NOMO-1 (cell line): Measurements from ENCODE around the gene POC1B.
A peak's percentile ranks its signal among the peaks of the same experiment; 100 is the strongest.

Experiments used
- DNase-seq, 2 experiments: peaks; one replicate each; lab custom pipeline; 2025; ENCODE audit not compliant: unreplicated experiment in 2 of 2; lab: John Stamatoyannopoulos, UW

POC1B gene

DNA sequence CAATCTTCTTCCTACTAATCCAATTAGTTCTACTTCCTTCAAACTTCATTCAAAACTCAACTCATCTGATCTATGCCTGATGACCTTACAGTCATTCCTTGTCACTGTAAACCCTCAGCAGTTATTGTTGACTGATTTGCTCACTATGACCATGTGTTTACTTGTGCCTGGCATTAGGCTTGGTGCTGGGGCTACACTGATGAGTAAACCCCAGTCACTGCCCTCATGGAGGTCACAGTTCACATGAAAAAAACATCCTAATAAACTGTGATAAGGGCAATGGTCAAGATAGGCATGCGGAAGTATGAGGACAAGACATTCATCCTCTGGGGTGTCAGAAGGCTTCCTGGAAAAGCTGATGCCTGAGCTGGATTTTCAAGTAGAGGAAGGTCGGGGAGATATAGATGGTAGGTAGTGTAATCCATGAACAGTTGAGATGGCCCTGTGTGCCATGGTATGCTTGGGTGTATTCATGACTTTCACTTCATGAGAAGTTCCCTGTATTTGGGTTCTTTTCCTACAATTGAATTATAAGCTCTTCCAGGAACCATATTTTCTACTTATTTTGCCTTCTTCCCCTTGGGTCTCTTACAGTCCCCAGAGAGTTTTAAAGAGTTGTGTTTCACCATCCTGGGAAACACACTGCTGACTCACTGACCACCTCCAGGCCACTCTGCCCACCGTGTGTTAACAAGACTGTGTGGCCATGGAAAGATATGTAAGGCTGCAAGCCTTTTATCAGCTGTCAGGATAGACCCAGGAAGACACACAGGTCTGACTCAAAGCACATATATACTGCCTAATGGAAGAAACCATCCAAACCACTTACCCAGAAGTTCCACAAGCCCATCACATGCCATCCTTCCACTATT, 134.8 kb downstream of the POC1B start:
- peak in 1 of 2 experiments; percentile 12 for DNase-seq

DNA sequence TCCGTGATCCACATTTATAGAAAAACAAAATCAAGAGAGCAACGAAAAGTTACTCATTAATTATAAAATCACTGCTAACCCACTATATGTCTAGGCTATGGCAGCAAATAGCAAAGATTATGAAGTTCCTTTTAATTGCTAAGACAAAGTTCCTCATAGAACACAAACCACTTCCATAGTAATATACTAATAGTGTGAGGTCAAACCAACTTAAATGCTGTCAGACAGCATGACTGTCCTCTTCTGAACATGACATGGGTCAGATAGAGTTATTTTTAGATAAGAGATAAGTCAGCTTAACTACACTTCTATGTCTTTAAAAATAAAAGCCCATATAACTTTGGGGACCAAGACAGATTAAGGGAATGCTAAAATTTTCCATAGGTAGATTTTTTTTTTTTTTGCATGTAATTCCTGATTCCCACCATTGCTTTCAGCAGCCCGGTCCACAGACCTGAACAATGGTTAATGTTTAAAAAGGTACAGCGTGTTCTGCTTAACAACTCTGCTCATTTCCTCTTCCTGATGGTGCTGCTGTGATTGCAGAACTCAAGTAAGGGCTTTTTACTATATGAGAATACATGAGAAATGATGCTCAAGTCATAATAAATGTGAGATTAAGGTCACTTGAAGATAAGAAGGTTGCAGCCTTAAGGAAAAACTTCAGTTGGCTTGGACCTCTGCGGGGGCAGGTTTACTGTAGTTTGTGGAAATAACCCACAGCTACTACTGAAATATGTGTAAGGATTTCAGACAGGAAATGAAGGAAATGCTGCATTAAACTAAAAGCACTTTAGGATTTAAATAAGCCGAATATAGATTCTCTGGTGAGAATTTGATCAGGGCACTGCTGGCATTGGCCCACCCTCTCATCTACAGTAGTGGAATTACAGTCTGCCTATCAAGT, 135.8 kb downstream of the POC1B start:
- DNase-seq = peak in 1 of 2 experiments; percentile 48

DNA sequence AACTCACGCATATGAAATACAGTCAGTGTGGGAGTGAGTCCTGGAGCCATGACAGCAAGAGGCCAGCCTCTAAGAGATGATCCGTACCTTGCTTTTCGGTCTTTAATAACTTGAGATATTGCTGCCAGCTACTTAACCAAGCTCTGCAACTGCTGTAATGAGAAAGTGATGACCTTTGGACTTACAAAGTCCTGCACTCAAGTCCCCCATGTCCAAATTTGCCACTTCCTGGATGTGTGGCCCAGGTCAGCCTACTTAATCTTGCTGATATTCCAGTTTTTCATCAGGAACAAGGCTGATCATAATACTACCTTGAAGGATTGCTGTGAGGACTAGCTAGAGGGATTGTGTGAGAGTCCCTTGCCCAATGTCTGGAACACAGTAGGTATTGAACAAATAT, 139.7 kb downstream of the POC1B start:
- no peak for DNase-seq

DNA sequence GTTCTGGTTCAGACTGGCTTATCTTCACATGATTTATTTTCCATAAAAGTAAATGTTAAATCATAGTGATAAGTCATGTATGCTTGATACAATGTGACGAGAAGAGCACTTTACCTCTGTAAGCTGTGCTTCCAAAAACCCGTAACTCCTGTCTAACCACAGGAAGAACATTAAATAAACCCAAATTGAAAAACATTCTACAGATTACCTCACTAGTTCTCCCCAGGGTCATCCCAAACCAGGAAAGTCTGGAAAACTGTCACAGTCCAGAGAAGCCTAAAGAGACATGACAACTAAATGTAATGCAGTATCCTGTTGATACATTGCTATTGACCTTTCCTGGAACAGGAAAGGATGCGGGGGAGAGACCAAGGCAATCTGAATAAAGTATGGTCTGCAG, 141.0 kb downstream of the POC1B start:
- no peak for DNase-seq

DNA sequence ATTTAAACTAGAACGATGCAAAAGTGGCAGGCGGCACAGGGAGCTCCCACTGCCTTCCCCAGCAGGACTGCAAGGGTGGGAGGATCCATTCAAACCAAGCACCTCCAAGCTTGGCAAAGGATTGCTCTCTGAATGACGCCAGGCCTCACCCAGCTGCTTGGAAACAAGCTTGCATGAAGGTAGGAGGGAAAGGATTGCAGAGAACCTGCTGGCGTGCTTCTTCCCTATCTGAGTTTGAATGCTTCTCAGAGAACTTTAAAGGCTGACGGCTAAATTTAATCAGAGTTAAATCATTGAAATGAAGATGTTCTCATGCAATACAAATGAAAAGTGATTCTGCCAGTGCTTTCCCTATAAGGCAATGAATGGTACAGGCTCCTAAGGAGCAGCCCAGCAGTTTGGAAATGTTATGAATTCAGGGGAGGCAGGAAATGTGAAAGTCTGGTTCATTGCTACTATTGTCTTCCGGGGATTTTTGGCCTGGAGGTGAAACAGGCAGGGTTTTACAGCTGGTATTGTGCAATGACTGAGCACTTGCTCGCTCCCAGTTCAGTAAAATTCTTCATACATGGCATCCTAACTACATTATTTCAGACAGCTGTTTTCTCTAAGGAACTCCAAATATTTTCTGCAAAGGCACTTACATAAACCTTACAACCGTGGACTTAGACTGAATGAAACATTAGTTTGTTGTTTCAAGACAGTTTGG, 141.6 kb downstream of the POC1B start:
- DNase-seq = peak; percentile 27 to 55

DNA sequence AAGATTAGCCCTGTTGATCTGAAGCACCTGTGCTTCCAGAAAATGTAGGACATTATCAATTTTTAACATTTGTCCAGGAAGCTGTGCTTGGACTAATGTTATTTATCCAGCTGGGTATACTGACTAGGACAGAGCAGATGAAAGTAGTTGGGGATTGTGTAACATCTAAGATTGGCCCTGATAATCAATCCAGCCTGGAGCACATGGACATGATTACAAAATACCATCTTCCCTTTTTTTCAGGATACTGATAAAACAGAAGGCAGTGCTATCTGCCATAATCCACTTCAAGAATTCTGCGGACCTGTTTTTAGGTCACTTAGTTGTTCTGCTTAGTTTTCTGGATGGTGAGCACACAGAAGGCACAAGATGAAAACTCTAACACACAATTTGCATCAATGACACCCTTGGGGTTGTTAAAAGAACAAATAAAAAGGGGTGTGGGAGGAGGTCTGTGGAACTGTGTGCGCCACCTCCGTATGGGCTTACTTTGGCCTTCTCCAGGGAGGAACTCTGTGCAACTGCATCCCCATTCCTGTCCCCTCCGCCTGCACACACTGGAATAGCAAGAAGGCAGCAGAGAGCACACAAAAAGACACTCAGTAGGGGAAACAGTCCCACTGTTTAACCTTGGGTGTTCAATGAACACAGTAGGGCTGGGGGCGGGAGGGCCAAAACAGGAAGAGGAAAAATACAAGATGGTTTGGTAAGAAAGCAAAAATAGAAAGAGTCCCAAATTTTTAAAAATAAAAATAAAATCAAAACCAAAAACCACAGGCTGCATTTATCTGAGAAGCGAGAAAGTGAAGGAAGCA, 142.4 kb downstream of the POC1B start:
- DNase-seq = peak; percentile 25 to 42

DNA sequence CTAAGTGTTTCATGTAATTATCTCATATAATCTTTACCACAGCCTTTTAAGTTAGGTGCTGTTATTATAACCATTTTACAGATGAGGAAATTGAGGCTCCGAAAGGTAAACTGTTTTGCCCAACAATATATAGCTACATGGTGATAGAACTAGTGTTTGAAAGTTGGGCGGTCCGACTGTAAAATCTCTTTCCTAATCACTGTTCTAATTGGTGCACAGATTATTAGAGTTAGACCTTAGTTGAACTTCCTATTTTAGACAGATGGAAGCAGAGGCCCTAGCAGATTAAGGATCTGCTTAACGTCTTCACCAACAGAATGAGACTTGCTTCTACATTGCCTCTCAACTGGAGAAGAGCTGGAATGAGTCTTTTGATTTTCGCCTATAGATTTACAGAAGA, 143.5 kb downstream of the POC1B start:
- DNase-seq = peak; percentile 60 to 89

DNA sequence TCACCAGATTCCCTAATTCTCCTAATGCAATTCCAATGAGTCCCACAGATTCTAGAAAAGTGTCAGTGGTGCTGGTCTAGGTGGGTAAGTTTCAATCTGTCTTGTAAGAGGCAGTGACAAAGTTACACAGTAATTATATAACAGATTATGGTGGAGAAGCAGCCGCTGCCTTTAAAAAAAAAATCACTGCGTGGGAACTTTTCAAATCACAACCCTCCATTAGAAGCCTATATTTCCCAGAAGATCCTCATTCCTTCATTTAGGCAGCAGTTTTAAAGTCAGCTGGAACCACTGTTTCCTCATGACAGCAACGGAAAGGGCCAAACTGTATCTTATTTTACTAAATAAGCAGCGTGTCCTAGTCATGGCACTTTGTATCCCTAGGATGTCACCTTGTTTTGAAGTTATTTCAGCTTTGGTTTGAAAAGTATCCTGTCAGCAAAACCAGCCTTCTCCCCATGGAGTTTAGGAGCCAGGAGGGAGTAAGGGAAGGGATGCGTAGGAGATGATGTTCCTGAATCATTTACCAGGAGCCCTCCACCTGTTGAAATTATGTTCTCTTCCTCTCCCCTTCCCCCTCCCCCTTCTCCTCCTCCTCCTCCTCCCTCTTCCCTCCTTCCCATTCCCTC, 145.9 kb downstream of the POC1B start:
- DNase-seq = no peak

DNA sequence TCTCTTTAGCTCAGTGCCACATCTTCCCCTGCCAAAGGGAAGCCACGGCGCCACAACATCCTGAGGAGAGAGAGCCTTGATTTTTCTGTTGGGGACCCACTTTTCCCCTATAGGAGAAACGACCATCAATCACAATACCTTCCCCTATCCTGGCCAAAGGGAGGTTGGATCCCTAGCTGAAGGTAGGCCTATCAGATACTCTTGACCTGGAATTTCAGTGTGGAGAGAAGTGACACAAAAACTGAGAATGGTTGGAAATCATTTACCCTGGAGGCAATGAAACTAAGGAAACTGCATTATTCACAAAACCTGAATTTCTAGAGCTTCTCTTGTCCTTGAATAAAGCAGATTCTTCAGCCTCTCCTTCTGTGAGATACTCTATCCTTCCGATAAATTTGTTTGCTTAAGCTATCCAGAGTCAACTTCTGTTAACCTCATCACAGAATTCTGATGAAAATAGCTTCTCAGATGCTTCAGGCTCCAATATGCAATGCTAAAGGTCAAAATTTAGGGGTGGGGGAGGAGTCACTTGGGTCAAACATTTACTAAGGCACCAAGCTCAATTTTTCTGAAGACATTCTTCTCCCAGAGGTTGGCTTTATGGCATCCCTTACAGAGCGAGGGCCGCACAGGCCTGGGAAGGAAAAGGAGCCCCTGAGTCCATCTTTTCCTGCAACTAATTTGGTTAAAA, 146.6 kb downstream of the POC1B start:
- no peak for DNase-seq

DNA sequence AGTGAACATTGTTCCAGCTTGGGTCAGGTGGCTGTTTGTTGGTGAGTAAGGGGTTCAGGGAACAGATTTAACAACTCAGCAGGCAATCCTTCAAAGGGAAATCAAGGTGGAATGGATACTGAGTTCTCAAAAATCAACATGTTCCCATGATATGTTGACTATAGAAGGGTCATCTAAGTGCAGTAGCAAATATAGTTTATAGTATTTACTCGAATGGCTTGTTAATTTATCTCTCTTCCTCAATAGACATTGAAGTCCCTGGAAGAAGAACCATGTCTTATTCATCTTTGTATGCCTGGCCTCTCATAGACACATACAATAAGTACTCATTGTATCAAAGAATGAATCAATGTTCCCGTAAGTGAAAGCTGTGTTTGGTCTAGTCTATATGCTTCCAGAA, 149.0 kb downstream of the POC1B start:
- DNase-seq = no peak

DNA sequence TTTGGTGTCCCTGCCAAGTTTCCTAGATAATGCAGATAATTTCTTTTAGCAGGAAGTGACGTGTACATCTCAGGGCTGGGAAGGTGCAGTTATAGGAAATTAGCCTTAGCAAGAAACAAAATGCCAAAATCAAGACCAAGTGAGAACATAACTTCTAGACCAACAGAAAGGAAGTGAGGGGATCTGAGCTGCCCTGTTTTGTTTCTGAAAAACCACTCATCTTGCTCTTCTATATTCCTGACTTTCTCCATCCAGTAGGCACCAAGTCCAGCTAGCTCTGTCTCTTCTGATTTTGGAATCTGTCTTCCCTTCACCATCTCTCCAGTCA, 149.7 kb downstream of the POC1B start:
- DNase-seq = no peak

DNA sequence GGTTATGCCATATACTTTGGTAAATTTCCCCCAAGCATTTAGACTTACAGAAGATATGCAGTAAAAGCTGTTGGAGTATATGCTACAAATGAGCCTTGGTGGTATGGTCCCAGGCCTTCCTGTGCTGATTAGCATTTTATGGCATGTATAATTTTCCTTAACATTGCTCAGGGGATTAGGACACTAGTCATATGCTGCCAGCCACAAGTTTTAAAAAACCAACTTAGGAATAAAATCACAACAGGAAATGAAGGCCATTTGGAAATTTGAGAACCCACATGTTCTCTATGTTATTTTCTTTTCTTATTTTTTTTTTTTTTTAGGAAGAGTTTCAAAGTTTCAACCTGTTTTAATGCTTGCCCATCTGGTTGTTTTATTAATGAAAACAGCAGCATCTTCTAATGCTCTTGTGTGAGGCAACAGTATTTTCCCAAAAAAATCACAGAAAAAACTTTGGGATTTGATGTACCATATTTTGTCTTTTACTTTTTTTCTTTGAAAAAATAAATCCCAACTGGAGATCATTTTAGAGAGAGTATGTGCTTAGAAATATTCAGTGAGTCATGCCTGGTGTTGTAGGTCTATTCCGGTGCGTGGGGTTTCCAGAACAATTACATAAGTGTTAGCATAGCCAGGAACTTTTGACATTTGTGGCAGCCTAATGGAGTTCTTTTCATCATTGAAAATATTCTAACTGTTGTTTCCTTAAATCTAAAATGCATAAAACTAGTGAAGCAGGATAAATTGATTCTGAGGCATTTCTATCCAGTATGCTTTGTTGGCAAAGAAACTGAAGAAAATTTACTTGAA, 151.9 kb downstream of the POC1B start:
- DNase-seq = no peak

DNA sequence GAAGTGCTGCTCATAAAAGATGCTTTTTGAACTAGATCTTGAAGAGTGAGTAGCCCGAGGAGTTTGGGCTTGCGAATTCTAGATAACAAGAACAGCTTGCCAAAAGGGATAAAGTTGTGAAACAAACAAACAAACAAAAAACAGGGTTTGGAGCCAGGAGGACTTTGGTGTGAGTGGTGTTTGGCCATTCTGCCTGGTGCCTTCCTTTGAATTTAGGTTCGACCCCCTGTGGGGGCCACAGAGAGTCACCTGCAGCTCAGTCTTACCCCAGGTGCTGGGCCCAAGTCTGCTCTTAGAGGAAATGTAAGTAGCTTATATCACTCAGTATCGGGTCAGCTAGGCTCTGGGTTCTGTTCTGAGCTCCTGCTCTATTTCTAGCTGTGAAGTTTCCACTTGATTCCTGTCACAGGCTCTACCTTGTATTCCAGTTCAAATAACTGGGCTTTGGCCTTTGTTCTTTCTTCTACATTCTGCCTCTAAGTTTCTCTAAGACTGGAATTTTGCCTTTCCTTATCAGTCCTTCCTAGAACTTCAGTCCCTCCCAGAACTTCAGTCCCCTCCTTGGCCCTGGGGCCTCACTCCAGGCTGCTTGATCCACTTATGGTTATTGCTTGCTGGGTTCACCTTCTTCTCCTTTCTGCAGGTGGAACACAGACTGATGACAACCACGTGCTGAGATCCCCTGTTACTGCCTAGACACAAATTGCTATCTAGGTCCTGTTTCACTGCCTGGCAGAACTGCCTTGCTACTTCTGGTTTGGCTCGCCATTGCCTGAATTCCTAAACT, 153.1 kb downstream of the POC1B start:
- DNase-seq = no peak

DNA sequence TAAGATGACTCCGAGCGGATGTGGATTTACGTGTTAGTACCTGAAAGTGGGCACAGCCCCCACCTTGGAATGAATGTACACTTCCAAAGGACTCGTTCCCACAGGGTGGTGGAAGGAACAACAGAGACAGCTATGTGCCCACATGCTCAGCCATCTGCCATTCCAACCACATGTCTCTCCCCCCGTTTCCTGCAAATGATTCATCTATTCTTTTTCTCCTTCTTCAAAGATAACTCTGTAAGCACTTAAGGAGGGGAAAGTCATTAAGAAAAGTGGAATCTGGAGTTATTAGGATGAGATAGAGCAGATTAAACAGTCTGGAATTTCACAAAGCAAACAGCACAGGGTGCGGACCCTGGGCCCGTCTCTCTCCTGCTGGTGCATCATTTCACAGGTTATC, 155.0 kb downstream of the POC1B start:
- no peak for DNase-seq

DNA sequence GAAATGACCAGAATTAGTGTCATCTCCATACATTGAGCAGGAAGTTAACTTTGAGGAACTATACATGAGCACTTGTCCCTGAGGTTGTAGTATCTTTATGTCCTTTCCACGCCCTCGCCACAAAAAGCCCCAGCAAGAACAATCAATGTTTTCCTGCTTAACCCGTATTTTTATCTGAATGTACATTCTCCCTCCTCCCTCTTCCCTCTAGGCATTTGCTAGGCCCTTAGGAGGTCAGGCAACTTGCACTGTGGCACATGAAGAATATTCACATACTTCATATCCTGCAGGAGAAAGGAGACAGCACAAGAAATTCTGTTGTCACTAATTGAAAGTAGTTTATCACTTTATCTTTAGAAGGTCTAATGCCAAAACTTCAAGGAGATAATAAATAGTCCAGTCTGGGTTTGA, 155.4 kb downstream of the POC1B start:
- DNase-seq = peak in 1 of 2 experiments; percentile 68
